H9 (cell line): ENCODE data around the gene NDUFV1. TPM values are rescaled to one million over a fixed set of nuclear protein-coding genes. Genes with fewer than 3 reads are reported as not detected.

ENCODE experiments used
- DNase-seq: peaks from one replicate; pipeline ENCODE4 v3.0.0-alpha.2; 2017
- H2AFZ ChIP-seq: one replicate; pipeline ENCODE4 v1.6.1; 2013; ENCODE audit warnings: mild to moderate bottlenecking, low read length, control low read depth, moderate library complexity
- H2AK5ac ChIP-seq: 2 replicates; pipeline ENCODE4 v1.6.1; 2013; ENCODE audit warnings: low read length, control low read depth, mixed read lengths; ENCODE audit not compliant: insufficient read length
- H2BK120ac ChIP-seq: one replicate; pipeline ENCODE4 v1.6.1; 2013; ENCODE audit warnings: low read depth, mild to moderate bottlenecking, low read length, control low read depth, inconsistent platforms; ENCODE audit not compliant: poor library complexity, severe bottlenecking
- H2BK12ac ChIP-seq: 2 replicates; pipeline ENCODE4 v1.6.1; 2013; ENCODE audit warnings: low read length, control low read depth, mixed read lengths, low read depth; ENCODE audit not compliant: insufficient read length
- H2BK15ac ChIP-seq: 2 replicates; pipeline ENCODE4 v1.6.1; 2013; ENCODE audit warnings: low read depth, low read length, control low read depth
- H2BK20ac ChIP-seq: one replicate; pipeline ENCODE4 v1.6.1; 2013; ENCODE audit warnings: low read depth, mild to moderate bottlenecking, low read length, control low read depth, inconsistent platforms; ENCODE audit not compliant: poor library complexity, severe bottlenecking
- H2BK5ac ChIP-seq: 2 replicates; pipeline ENCODE4 v1.6.1; 2013; ENCODE audit warnings: low read length, control low read depth, mixed read lengths; ENCODE audit not compliant: insufficient read length
- H3K14ac ChIP-seq: 2 replicates; pipeline ENCODE4 v1.6.1; 2013; ENCODE audit warnings: low read length, control low read depth; ENCODE audit not compliant: insufficient read depth
- H3K18ac ChIP-seq: 2 replicates; pipeline ENCODE4 v1.6.1; 2013; ENCODE audit warnings: low read depth, mild to moderate bottlenecking, mixed read lengths, low read length, control low read depth; ENCODE audit not compliant: insufficient read length
- H3K23ac ChIP-seq: 2 replicates; pipeline ENCODE4 v1.6.1; 2013; ENCODE audit warnings: low read length, control low read depth, mixed read lengths, low read depth; ENCODE audit not compliant: insufficient read length
- H3K23me2 ChIP-seq: 2 replicates; pipeline ENCODE4 v1.6.1; 2013; ENCODE audit warnings: low read depth, mild to moderate bottlenecking, mixed read lengths, low read length, control low read depth; ENCODE audit not compliant: insufficient read length, poor library complexity, severe bottlenecking
- H3K27ac ChIP-seq: 2 replicates; pipeline ENCODE4 v1.5.1; 2013; ENCODE audit warnings: low read length, control low read depth, mixed read lengths, low read depth; ENCODE audit not compliant: insufficient read length
- H3K27me3 ChIP-seq: 2 replicates; pipeline ENCODE4 v1.6.1; 2013; ENCODE audit warnings: low read length, control low read depth, inconsistent platforms; ENCODE audit not compliant: insufficient read depth
- H3K4ac ChIP-seq: 2 replicates; pipeline ENCODE4 v1.6.1; 2013; ENCODE audit warnings: low read depth, mild to moderate bottlenecking, control low read depth, inconsistent platforms, low read length, moderate library complexity
- H3K4me1 ChIP-seq: 2 replicates; pipeline ENCODE4 v1.6.1; 2013; ENCODE audit warnings: low read length, control low read depth, inconsistent platforms; ENCODE audit not compliant: insufficient read depth
- H3K4me2 ChIP-seq: 2 replicates; pipeline ENCODE4 v1.6.1; 2013; ENCODE audit warnings: low read length, control low read depth, mixed read lengths; ENCODE audit not compliant: insufficient read length, insufficient read depth
- H3K56ac ChIP-seq: 2 replicates; pipeline ENCODE4 v1.6.1; 2013; ENCODE audit warnings: low read depth, mild to moderate bottlenecking, mixed read lengths, low read length, control low read depth; ENCODE audit not compliant: insufficient read length
- H3K79me1 ChIP-seq: 2 replicates; pipeline ENCODE4 v1.6.1; 2013; ENCODE audit warnings: low read depth, mild to moderate bottlenecking, moderate library complexity, low read length, control low read depth, inconsistent platforms; ENCODE audit not compliant: insufficient read depth, poor library complexity, severe bottlenecking
- H3K79me2 ChIP-seq: 2 replicates; pipeline ENCODE4 v1.6.1; 2013; ENCODE audit warnings: low read length, control low read depth, inconsistent platforms; ENCODE audit not compliant: insufficient read depth
- H3K9ac ChIP-seq: 2 replicates; pipeline ENCODE4 v1.6.1; 2013; ENCODE audit warnings: low read length, control low read depth, mixed read lengths; ENCODE audit not compliant: insufficient read length; ENCODE audit errors: extremely low read depth
- H3K9me3 ChIP-seq: one replicate; pipeline ENCODE4 v1.6.1; 2013; ENCODE audit warnings: low read depth, low read length, inconsistent platforms; ENCODE audit not compliant: control insufficient read depth
- H3T11ph ChIP-seq: one replicate; pipeline ENCODE4 v1.6.1; 2013; ENCODE audit warnings: mild to moderate bottlenecking, low read length, control low read depth, inconsistent platforms
- H4K20me1 ChIP-seq: one replicate; pipeline ENCODE4 v1.6.1; 2013; ENCODE audit not compliant: control insufficient read depth, insufficient read length, insufficient read depth
- H4K5ac ChIP-seq: 2 replicates; pipeline ENCODE4 v1.6.1; 2013; ENCODE audit warnings: low read depth, mild to moderate bottlenecking, mixed read lengths, low read length, control low read depth; ENCODE audit not compliant: insufficient read length
- H4K8ac ChIP-seq: replicated peaks from 2 replicates; pipeline ENCODE4 v1.6.1; 2013; ENCODE audit warnings: low read length, control low read depth, mixed read lengths, low read depth; ENCODE audit not compliant: insufficient read length
- H4K91ac ChIP-seq: 2 replicates; pipeline ENCODE4 v1.6.1; 2013; ENCODE audit warnings: low read depth, mild to moderate bottlenecking, moderate library complexity, mixed read lengths, low read length, control low read depth; ENCODE audit not compliant: insufficient read length
- H3K27ac Mint-ChIP-seq, 3 experiments: 2 replicates in 2 of 3; 3 replicates in 1 of 3; pipeline ENCODE4 v1.8.0; 2020 to 2021; ENCODE audit warnings: mixed read lengths in 3 of 3, mild to moderate bottlenecking in 1 of 3, moderate library complexity in 1 of 3
- H3K27me3 Mint-ChIP-seq: 2 replicates; pipeline ENCODE4 v1.8.0; 2021; ENCODE audit warnings: low read depth, mild to moderate bottlenecking, moderate library complexity, mixed read lengths
- H3K36me3 Mint-ChIP-seq, 3 experiments: 2 replicates in 2 of 3; 3 replicates in 1 of 3; pipeline ENCODE4 v1.8.0; 2020 to 2021; ENCODE audit warnings: low read depth in 3 of 3, mixed read lengths in 3 of 3; ENCODE audit not compliant: insufficient read depth in 1 of 3
- H3K4me1 Mint-ChIP-seq, 2 experiments: 2 replicates each; pipeline ENCODE4 v1.8.0; 2020; ENCODE audit warnings: mixed read lengths in 2 of 2
- H3K4me3 Mint-ChIP-seq, 2 experiments: 2 replicates in 1 of 2; 3 replicates in 1 of 2; pipeline ENCODE4 v1.8.0; 2020 to 2021; ENCODE audit warnings: mild to moderate bottlenecking in 2 of 2, mixed read lengths in 2 of 2, moderate library complexity in 1 of 2
- H3K9me3 Mint-ChIP-seq, 2 experiments: 2 replicates in 1 of 2; 3 replicates in 1 of 2; pipeline ENCODE4 v1.8.0; 2020; ENCODE audit warnings: mild to moderate bottlenecking in 2 of 2, mixed read lengths in 2 of 2, moderate library complexity in 1 of 2
- CTCF ChIP-seq: fragments of 200-600 bp; sonication (generic); conservative IDR thresholded peaks from 3 replicates; pipeline ENCODE4 v1.8.0; 2021; ENCODE audit warnings: antibody characterized with exemption, mild to moderate bottlenecking
- WGBS: extraction: QIAGEN DNeasy Blood & Tissue Kit; methylation state at CpG from one replicate; pipeline ENCODE4 v1.1.7; 2013; ENCODE audit warnings: missing lambda C conversion rate, low lambda C conversion rate, mixed read lengths; ENCODE audit not compliant: insufficient read length; ENCODE audit errors: extremely low coverage; 5-methylcytosine and 5-hydroxymethylcytosine counted together
- total RNA-seq: library from RNA; stranded (reverse); gene quantifications from 2 replicates; pipeline ENCODE4 v1.2.1, GENCODE V29; 2021

The NDUFV1 gene
- total RNA-seq, 1 experiment from 2014 or later = 154 TPM

GRCh38 chr11:67645521-67646461, 39.1 kb downstream of the NDUFV1 start:
- no peak overlapping the region for H2BK15ac ChIP-seq
- no peak overlapping the region for H2BK120ac ChIP-seq
- H4K91ac ChIP-seq = no peak overlapping the region
- peaks cover 8 to 15% of the 10 kb centered on the region in 2 experiments for H3K4me1 Mint-ChIP-seq
- peaks cover 2% of the 10 kb centered on the region; the same call in 1 of the 2 replicates for H3K27me3 ChIP-seq
- H2BK5ac ChIP-seq = no peak overlapping the region
- peaks cover 0 to 3% of the 10 kb centered on the region in 2 experiments; a peak in 3 of 5 replicates for H3K9me3 Mint-ChIP-seq
- H3K4me1 ChIP-seq = no peaks in the 10 kb centered on the region
- peaks cover 33% of the 10 kb centered on the region for H3K27me3 Mint-ChIP-seq
- TF ChIP-seq CTCF = peak; percentile 56
- H3K18ac ChIP-seq = no peak overlapping the region
- no peaks in the 10 kb centered on the region for H3K79me1 ChIP-seq
- no peak overlapping the region for H3K23ac ChIP-seq
- H3K27ac Mint-ChIP-seq = no peak overlapping the region; a peak in 2 of 7 replicates
- DNase-seq = peak; percentile 65
- H4K8ac ChIP-seq = no peak overlapping the region
- no peak overlapping the region for H4K5ac ChIP-seq
- no peaks in the 10 kb centered on the region for H3K9me3 ChIP-seq
- WGBS = no CpG with 5 or more reads among the region's 24 CpGs
- no peak overlapping the region for H2AK5ac ChIP-seq
- no peak overlapping the region for H3K4me2 ChIP-seq
- H3T11ph ChIP-seq = no peak overlapping the region
- no peak overlapping the region for H2BK20ac ChIP-seq
- H2BK12ac ChIP-seq = no peak overlapping the region
- no peaks in the 10 kb centered on the region; a peak in 1 of 7 replicates for H3K36me3 Mint-ChIP-seq
- H3K23me2 ChIP-seq = no peaks in the 10 kb centered on the region
- H3K4ac ChIP-seq = no peak overlapping the region
- H3K14ac ChIP-seq = no peak overlapping the region
- H4K20me1 ChIP-seq = no peaks in the 10 kb centered on the region
- no peak overlapping the region for H2AFZ ChIP-seq
- H3K56ac ChIP-seq = no peak overlapping the region
- H3K9ac ChIP-seq = no peak overlapping the region
- H3K79me2 ChIP-seq = no peaks in the 10 kb centered on the region
- no peak overlapping the region; a peak in 1 of 5 replicates for H3K4me3 Mint-ChIP-seq
- H3K27ac ChIP-seq = no peak overlapping the region
